ENCODE data around the gene STRA8. TPM values are rescaled to one million over a fixed set of nuclear protein-coding genes. Genes with fewer than 3 reads are reported as not detected.

Gene STRA8
- total RNA-seq, 1 experiment from 2014 or later: not detected

GRCh38 chr7:135299235-135299634 lies 65.6 kb downstream of the STRA8 start:
- no peaks in the 10 kb centered on the region for H3K36me3 ChIP-seq (ENCODE audit: control insufficient read depth, insufficient read depth, low read length)
- no peak for DNase-seq (ENCODE audit: low read depth, low spot score)
- H3K27ac ChIP-seq (ENCODE audit: low read length): no peak overlapping the region
- in situ Hi-C loops (cut with HindIII; ENCODE audit: low pct_unique_long_range_greater_than_20kb, low sequenced_read_pairs) (no loop called here), intact Hi-C loops (cut with micrococcal nuclease; ENCODE audit: unreplicated experiment) (no loop called here)
- H3K4me1 ChIP-seq (ENCODE audit: control insufficient read depth, insufficient read depth, low read length): no peaks in the 10 kb centered on the region
- POLR2A ChIA-PET: no interaction called here
- H3K4me3 ChIP-seq (ENCODE audit: low read depth in 2 of 2, low read length in 2 of 2): no peak overlapping the region
- no peak for TF ChIP-seq TCF7L2 (IDR thresholded peaks at IDR 0.05; ENCODE audit: low read depth, low read length)
- BruUV-seq (replicated peaks): no TSS peak
- no peak for ATAC-seq
- 0 out of 2 replicates have a peak, but pooled peaks cover 3% of the 10 kb centered on the region for H3K27me3 ChIP-seq (ENCODE audit: control insufficient read depth, insufficient read depth, low read length)
- CTCF ChIA-PET: no interaction called here
- no peaks in the 10 kb centered on the region for H3K9me3 ChIP-seq (ENCODE audit: control insufficient read depth, insufficient read depth, low read depth, low read length)

DNA sequence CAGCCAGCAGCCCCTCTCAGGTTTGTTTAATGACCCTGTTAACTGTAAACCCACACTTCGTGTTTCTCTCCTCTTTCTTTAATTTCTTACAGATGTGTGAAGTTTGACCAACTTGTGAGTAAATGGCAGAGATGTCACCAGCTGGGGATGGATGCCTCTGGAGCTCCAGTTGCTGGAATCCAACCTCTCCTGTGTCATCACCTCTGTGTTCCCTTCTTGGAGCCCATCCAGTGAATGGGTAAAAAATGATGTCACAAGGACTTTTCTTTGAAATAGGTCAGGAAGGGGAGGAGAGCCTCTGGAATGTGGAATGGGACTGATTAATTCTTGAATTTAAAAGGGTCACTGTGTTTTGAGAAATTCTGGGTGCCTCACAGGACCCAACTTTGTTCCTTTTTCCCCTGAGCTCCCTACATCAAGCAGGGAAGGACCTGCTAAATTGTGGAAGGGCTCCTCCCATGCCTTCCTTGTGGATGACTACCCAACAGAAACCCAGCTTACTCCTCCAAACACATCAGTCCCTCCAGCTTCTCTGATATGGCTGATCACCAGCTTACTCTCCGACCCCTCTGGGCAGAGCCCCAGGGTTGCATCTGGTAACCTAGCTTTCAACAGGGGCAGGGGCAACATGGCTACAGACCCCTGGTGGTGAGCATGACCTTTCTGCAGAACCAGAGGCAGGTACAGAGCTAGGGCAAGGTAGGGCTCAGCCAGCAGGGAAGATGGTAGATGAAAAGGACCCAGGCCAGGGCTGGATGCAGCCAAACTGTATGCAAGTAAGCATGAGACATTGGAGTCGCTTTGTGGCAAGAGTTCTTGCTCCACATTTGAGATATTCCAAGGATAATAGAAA lies 67.5 kb downstream of the STRA8 start:
- Histone ChIP-seq H3K36me3 (ENCODE audit: control insufficient read depth, insufficient read depth, low read length) (no peaks in the 10 kb centered on the region), H3K27me3 (ENCODE audit: control insufficient read depth, insufficient read depth, low read length) (no peaks in the 10 kb centered on the region), H3K27ac (ENCODE audit: low read length) (no peak overlapping the region), H3K4me1 (ENCODE audit: control insufficient read depth, insufficient read depth, low read length) (no peaks in the 10 kb centered on the region), H3K4me3 (ENCODE audit: low read depth in 2 of 2, low read length in 2 of 2) (no peak overlapping the region), H3K9me3 (ENCODE audit: control insufficient read depth, insufficient read depth, low read depth, low read length) (no peaks in the 10 kb centered on the region)
- in situ Hi-C loops (cut with HindIII; ENCODE audit: low pct_unique_long_range_greater_than_20kb, low sequenced_read_pairs): no loop called here
- intact Hi-C loops (cut with micrococcal nuclease; ENCODE audit: unreplicated experiment): no loop called here
- BruUV-seq (replicated peaks): no TSS peak
- DNase-seq (ENCODE audit: low read depth, low spot score): no peak
- POLR2A ChIA-PET: no interaction called here
- CTCF ChIA-PET: no interaction called here
- no peak for ATAC-seq
- TF ChIP-seq REST (IDR thresholded peaks at IDR 0.05; ENCODE audit: insufficient read depth in 1 of 2, low read depth in 2 of 2, low read length in 1 of 2) (no peak), POLR2AphosphoS5 (IDR thresholded peaks at IDR 0.05; ENCODE audit: low read depth, low read length) (no peak), TCF7L2 (IDR thresholded peaks at IDR 0.05; ENCODE audit: low read depth, low read length) (no peak), CTCF (IDR thresholded peaks at IDR 0.05) (no peak), SIN3A (IDR thresholded peaks at IDR 0.05; ENCODE audit: borderline replicate concordance, insufficient read depth, low read depth, low read length) (no peak)

Small RNA genes lying within 50 kb of the gene (microRNA-seq; reads per million reads assigned to microRNA genes)
- gene MIR6509 (ENCODE audit: unreplicated experiment): not detected

Other genes with a start within 250 kb of the STRA8 start
- gene AGBL3, start 247.3 kb upstream of the STRA8 start, total RNA-seq (2021; ENCODE audit: unreplicated experiment): 2.5 TPM
- gene TMEM140, start 85.8 kb upstream of the STRA8 start, total RNA-seq (2021; ENCODE audit: unreplicated experiment): 3.2 TPM
- gene CYREN, start 63.1 kb upstream of the STRA8 start, total RNA-seq (2021; ENCODE audit: unreplicated experiment): 49.6 TPM
- gene WDR91, start 22.3 kb upstream of the STRA8 start, total RNA-seq (2021; ENCODE audit: unreplicated experiment): 8.8 TPM